Measurements from ENCODE around the gene FOXB1.
A peak's percentile ranks its signal among the peaks of the same experiment; 100 is the strongest.

The FOXB1 gene

GRCh38 chr15:59999612-60000112 is 4.4 kb upstream of the FOXB1 start:
- no peak for DNase-seq

- no peak for DNase-seq
Observed at GRCh38 chr15:60000113-60000823, 3.8 kb upstream of the FOXB1 start.

- DNase-seq, result no peak
Observed at GRCh38 chr15:60000824-60001609, 3.1 kb upstream of the FOXB1 start.

- DNase-seq, result no peak
Observed at GRCh38 chr15:60001610-60002527, 2.2 kb upstream of the FOXB1 start.

GRCh38 chr15:60002528-60003218 is 1.4 kb upstream of the FOXB1 start:
- DNase-seq, result no peak

- DNase-seq, result no peak
Observed at GRCh38 chr15:60003243-60004008, 685 bp upstream of the FOXB1 start.

- DNase-seq, result no peak
Observed at GRCh38 chr15:60004846-60005351, 788 bp downstream of the FOXB1 start.

- no peak for DNase-seq
Observed at GRCh38 chr15:60005352-60006202, 1.5 kb downstream of the FOXB1 start.

GRCh38 chr15:60006203-60006862 is 2.2 kb downstream of the FOXB1 start:
- peak; percentile 52 for DNase-seq

GRCh38 chr15:60006873-60007272 is 2.8 kb downstream of the FOXB1 start:
- no peak for DNase-seq

- DNase-seq, result no peak
Observed at GRCh38 chr15:60009124-60009960, 5.2 kb downstream of the FOXB1 start.

GRCh38 chr15:60009980-60010732 is 6.0 kb downstream of the FOXB1 start:
- DNase-seq, result no peak

GRCh38 chr15:60010858-60011257 is 6.7 kb downstream of the FOXB1 start:
- no peak for DNase-seq

GRCh38 chr15:60012695-60013094 is 8.6 kb downstream of the FOXB1 start:
- no peak for DNase-seq

GRCh38 chr15:60017538-60018520 is 13.7 kb downstream of the FOXB1 start:
- DNase-seq, result no peak

GRCh38 chr15:60020736-60021135 is 16.6 kb downstream of the FOXB1 start:
- no peak for DNase-seq

All from NCI-H2227 treated with DMSO at 0.1 percent for 48 hours (cell line).